ENCODE data around the gene TMEM271.

TMEM271 gene

DNA sequence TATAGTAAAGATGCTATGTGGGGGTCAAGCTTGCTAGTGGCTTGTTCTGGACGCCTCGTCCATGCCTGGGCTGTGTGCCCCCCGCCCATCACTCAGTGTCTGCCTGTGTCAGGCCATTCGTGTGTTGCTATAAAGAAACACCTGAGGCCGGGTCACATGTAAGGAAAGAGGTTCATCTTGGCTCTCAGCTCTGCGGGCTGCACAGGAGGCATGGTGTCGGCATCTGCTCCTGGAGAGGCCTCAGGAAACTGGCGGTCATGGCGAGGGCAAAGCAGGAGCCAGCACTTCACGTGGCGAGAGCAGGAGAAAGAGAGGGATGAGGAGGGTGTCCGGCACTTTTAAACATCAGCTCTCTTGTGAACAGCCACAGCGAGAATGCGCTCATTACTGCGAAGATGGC is 51.9 kb downstream of the TMEM271 start (continued):
- TF ChIP-seq, protein P1, sequence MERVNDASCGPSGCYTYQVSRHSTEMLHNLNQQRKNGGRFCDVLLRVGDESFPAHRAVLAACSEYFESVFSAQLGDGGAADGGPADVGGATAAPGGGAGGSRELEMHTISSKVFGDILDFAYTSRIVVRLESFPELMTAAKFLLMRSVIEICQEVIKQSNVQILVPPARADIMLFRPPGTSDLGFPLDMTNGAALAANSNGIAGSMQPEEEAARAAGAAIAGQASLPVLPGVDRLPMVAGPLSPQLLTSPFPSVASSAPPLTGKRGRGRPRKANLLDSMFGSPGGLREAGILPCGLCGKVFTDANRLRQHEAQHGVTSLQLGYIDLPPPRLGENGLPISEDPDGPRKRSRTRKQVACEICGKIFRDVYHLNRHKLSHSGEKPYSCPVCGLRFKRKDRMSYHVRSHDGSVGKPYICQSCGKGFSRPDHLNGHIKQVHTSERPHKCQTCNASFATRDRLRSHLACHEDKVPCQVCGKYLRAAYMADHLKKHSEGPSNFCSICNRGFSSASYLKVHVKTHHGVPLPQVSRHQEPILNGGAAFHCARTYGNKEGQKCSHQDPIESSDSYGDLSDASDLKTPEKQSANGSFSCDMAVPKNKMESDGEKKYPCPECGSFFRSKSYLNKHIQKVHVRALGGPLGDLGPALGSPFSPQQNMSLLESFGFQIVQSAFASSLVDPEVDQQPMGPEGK (CRISPR knock-in tag; IDR thresholded peaks at IDR 0.05; ENCODE audit: borderline replicate concordance), result no peak
- TF ChIP-seq CSDC2 (CRISPR knock-in tag; IDR thresholded peaks at IDR 0.05) (no peak), ARNTL (CRISPR knock-in tag; IDR thresholded peaks at IDR 0.05; ENCODE audit: borderline replicate concordance, low read depth) (no peak), GLIS3 (CRISPR knock-in tag; IDR thresholded peaks at IDR 0.05) (no peak), ZNF70 (CRISPR knock-in tag; IDR thresholded peaks at IDR 0.05) (no peak), TCF4 (CRISPR knock-in tag; IDR thresholded peaks at IDR 0.05; ENCODE audit: borderline replicate concordance) (no peak), ISL1 (CRISPR knock-in tag; IDR thresholded peaks at IDR 0.05) (no peak), BACH2 (CRISPR knock-in tag; IDR thresholded peaks at IDR 0.05; ENCODE audit: borderline replicate concordance) (no peak), SNAI2 (CRISPR knock-in tag; IDR thresholded peaks at IDR 0.05) (no peak), ZNF565 (CRISPR knock-in tag; conservative IDR thresholded peaks at IDR 0.05; ENCODE audit: low read depth) (no peak), PPARA (CRISPR knock-in tag; IDR thresholded peaks at IDR 0.05; ENCODE audit: borderline replicate concordance) (no peak)
- TF ChIP-seq, protein P2, sequence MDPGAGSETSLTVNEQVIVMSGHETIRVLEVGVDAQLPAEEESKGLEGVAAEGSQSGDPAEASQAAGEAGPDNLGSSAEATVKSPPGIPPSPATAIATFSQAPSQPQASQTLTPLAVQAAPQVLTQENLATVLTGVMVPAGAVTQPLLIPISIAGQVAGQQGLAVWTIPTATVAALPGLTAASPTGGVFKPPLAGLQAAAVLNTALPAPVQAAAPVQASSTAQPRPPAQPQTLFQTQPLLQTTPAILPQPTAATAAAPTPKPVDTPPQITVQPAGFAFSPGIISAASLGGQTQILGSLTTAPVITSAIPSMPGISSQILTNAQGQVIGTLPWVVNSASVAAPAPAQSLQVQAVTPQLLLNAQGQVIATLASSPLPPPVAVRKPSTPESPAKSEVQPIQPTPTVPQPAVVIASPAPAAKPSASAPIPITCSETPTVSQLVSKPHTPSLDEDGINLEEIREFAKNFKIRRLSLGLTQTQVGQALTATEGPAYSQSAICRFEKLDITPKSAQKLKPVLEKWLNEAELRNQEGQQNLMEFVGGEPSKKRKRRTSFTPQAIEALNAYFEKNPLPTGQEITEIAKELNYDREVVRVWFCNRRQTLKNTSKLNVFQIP (CRISPR knock-in tag; IDR thresholded peaks at IDR 0.05; ENCODE audit: borderline replicate concordance, low read depth), result no peak
- TF ChIP-seq, protein P3, sequence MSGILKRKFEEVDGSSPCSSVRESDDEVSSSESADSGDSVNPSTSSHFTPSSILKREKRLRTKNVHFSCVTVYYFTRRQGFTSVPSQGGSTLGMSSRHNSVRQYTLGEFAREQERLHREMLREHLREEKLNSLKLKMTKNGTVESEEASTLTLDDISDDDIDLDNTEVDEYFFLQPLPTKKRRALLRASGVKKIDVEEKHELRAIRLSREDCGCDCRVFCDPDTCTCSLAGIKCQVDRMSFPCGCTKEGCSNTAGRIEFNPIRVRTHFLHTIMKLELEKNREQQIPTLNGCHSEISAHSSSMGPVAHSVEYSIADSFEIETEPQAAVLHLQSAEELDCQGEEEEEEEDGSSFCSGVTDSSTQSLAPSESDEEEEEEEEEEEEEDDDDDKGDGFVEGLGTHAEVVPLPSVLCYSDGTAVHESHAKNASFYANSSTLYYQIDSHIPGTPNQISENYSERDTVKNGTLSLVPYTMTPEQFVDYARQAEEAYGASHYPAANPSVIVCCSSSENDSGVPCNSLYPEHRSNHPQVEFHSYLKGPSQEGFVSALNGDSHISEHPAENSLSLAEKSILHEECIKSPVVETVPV (CRISPR knock-in tag; IDR thresholded peaks at IDR 0.05), result no peak

Measured in SK-N-SH treated with all-trans-retinoic acid at 6 μM for 48 hours (cell line).